ENCODE measurements around the gene DNAI4.

GRCh38 chr1:66773227-66773626 is 151.4 kb downstream of the DNAI4 start:
- TF ChIP-seq CTCF (IDR thresholded peaks at IDR 0.05; ENCODE audit: extremely low read depth in 1 of 2, insufficient read depth in 1 of 2, low read depth in 1 of 2, low read length in 2 of 2), result no peak
- no peak for TF ChIP-seq POLR2AphosphoS5 (IDR thresholded peaks at IDR 0.05; ENCODE audit: insufficient read depth, low read depth, low read length)
- TF ChIP-seq POLR2A (IDR thresholded peaks at IDR 0.05; ENCODE audit: low read depth, low read length), result no peak
- TF ChIP-seq EZH2 (IDR thresholded peaks at IDR 0.05; ENCODE audit: borderline replicate concordance, low read depth, low read length, severe bottlenecking), result no peak

Measured in endothelial cell of umbilical vein (primary cell).